Adipose tissue (tissue), 3 donors: ENCODE results near the gene SIGLEC12. TPM values are rescaled to one million over a fixed set of nuclear protein-coding genes. Genes with fewer than 3 reads are reported as not detected.

ENCODE experiments used
- H3K27ac ChIP-seq: one replicate; pipeline ENCODE4 v1.5.1; 2013; ENCODE audit warnings: low read depth, low read length
- WGBS, 3 donors: extraction: QIAGEN DNeasy Blood & Tissue Kit; methylation state at CpG; one replicate each; pipeline ENCODE4 v1.1.7; 2013; 5-methylcytosine and 5-hydroxymethylcytosine counted together
- polyA plus RNA-seq, 3 donors: library from polyadenylated mRNA; stranded (reverse); fragments of 200-250 nt; gene quantifications; one replicate each; pipeline ENCODE4 v1.2.3, GENCODE V29; 2013
- donor health status: healthy with polysubstance abuse.
- donor health status: Bipolar disorder and iron deficiency.
- donor health status: healthy.

The SIGLEC12 gene
- polyA plus RNA-seq, 3 donors, result 0.08 to 0.56 TPM; not detected in 1

GRCh38 chr19:51493776-51494175 lies 7.8 kb downstream of the SIGLEC12 start:
- H3K27ac ChIP-seq, result no peak overlapping the region
- WGBS, 3 donors, result 12 to 25% (median 13%) methylated on average over 2 of the region's 2 CpGs

- H3K27ac ChIP-seq, result no peak overlapping the region
- 71 to 82% (median 76%) methylated on average over 7 of the region's 7 CpGs for WGBS, 3 donors
Observed at GRCh38 chr19:51491586-51491985, 10.0 kb downstream of the SIGLEC12 start.

GRCh38 chr19:51490676-51491075 lies 10.9 kb downstream of the SIGLEC12 start:
- no peak overlapping the region for H3K27ac ChIP-seq
- WGBS, 3 donors, result 34 to 51% (median 47%) methylated on average over 14 of the region's 14 CpGs

DNA sequence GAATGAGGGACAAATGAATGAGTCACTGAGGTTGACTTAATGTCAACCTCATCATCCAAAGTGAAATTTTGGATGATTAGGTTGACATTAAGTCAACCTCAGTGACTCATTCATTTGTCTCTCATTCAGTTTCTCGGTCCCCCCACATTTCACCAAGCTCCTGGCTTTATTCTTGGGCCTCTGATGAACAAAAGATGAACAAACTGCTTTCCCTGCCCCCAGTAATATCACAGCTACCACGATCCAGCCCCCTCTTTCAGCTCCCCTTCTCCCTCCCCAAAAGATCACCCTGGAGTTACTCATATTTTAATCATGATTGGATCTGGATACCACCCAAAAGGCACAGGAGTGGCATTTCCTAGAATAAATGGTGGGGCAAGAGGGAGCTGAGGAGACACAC lies 12.5 kb downstream of the SIGLEC12 start:
- 41 to 57% (median 44%) methylated on average over 2 of the region's 2 CpGs for WGBS, 3 donors
- H3K27ac ChIP-seq, result no peak overlapping the region

DNA sequence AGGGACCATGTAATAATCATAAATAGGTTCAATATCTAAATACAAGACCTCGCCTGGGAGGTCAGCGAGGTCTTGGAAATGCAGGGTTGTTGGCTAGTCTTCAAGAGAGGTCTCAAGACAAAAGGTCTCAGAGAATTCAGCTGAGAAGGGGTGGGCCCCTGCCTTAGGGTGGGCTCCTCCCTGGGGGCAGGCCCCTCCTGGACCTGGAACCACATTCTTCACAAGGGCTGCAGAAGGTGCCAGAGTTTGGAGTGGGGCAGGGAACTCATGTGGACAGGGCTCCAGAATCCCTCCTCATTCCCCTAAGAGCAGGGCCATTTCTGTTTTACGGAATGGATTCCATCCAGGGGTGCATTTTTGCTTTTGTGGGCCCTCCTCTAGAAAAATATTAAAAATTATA lies 13.1 kb downstream of the SIGLEC12 start:
- H3K27ac ChIP-seq, result no peak overlapping the region
- WGBS, 3 donors, result 59 to 85% (median 75%) methylated on average over 3 of the region's 3 CpGs

- no peak overlapping the region for H3K27ac ChIP-seq
- 68 to 89% (median 81%) methylated on average over 5 of the region's 5 CpGs for WGBS, 3 donors
Observed at GRCh38 chr19:51485960-51486660, 15.5 kb downstream of the SIGLEC12 start.

DNA sequence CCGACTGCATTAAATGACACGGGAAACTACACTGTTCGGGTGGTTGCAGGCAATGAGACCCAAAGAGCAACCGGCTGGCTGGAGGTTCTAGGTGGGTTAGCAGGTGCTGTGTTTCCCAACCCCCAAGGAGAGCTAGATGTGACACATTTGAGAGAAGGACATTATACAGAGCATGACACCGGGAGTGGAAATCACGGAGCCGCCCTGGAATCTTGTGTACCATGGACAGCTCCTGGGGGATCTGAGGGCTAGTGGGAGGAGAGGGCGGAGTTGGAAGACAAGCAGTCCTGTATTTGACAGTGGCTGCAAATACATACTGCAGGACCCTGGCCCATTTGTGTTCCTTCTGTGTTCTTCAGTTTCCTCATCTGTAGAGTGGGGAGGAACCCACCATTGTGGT lies 21.0 kb downstream of the SIGLEC12 start:
- 31 to 36% (median 34%) methylated on average over 8 of the region's 8 CpGs for WGBS, 3 donors
- no peak overlapping the region for H3K27ac ChIP-seq

- 69 to 85% (median 83%) methylated on average over 12 of the region's 12 CpGs for WGBS, 3 donors
Observed at GRCh38 chr19:51479531-51480331, 21.9 kb downstream of the SIGLEC12 start.

GRCh38 chr19:51478381-51479234 lies 23.0 kb downstream of the SIGLEC12 start, which contains the start of gene CEACAM18:
Gene CEACAM18 (plus strand): TSS chr19:51478539.
- H3K27ac ChIP-seq, result no peak within 1 kb of the TSS
- 51 to 69% (median 67%) methylated on average over 14 to 17 of the region's 17 CpGs for WGBS, 3 donors

More at GRCh38 chr19:51479531-51480331, 21.9 kb downstream of the SIGLEC12 start:
- H3K27ac ChIP-seq, result no peak overlapping the region

GRCh38 chr19:51477344-51477743 lies 24.3 kb downstream of the SIGLEC12 start:
- H3K27ac ChIP-seq, result no peak overlapping the region
- 48 to 54% (median 51%) methylated on average over 5 of the region's 5 CpGs for WGBS, 3 donors

DNA sequence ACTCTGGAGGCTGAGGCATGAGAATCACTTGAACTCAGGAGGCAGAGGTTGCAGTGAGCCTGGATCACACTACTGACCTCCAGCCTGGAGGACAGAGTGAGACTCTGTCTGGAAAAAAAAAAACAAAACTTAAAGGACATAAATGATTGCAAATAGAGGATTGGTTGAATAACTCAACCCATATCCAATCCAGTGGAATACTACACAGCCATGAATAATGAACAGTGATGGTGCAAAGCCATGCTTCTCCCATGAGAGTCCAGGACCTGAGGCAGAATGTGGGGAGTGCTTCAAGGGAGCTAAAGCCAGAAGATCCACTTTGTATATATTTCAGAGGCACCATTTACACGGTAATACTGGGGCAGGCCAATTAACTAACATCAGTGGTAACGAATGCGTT lies 25.4 kb downstream of the SIGLEC12 start:
- H3K27ac ChIP-seq, result no peak overlapping the region
- WGBS, 3 donors, result 66 to 96% (median 91%) methylated on average over 3 of the region's 3 CpGs

- WGBS, 3 donors, result 29 to 37% (median 34%) methylated on average over 7 of the region's 7 CpGs
- H3K27ac ChIP-seq, result no peak overlapping the region
Observed at GRCh38 chr19:51473009-51473707, 28.4 kb downstream of the SIGLEC12 start.

DNA sequence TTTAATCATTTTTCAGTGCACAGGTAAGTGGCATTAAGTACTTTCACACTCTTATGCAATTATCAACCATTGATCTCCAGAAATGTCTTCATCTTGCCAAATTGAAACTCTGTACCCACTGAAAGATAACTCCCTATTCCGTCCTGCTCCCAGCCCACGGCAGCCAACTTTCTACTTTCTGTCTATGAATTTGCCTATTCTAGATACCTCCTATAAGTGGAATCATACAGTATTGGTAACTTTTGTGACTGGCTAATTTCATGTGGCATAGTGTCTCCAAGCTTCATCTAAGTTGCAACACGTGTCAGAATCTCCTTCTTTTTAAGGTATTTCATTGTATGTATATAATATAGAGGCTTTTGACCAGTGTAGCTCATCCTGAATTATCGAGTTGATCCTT lies 29.0 kb downstream of the SIGLEC12 start:
- WGBS, 3 donors, result 11 to 28% (median 18%) methylated on average over 4 of the region's 4 CpGs

DNA sequence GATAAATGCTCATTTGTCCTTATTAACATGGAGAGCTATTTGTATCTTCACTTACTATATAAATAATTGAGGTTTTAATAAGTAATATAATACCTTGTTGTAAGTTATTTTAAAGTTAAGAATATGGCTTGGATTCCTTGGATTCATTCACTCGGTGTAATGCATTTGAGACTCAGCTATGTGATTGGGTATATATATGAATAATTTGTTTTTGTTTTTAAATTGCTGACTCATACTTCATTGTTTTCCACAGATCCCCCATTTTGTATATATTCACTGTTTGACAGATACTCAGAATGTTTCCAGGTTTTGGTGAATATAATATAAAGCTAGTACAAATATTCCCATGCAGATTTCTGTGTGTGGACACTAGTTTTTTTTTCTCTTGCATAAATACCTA lies 30.1 kb downstream of the SIGLEC12 start:
- 61 to 73% (median 67%) methylated on average over 1 of the region's 1 CpG for WGBS, 3 donors
- H3K27ac ChIP-seq, result no peak overlapping the region

More for the DNA sequence above, 29.0 kb downstream of the SIGLEC12 start:
- H3K27ac ChIP-seq, result no peak overlapping the region

DNA sequence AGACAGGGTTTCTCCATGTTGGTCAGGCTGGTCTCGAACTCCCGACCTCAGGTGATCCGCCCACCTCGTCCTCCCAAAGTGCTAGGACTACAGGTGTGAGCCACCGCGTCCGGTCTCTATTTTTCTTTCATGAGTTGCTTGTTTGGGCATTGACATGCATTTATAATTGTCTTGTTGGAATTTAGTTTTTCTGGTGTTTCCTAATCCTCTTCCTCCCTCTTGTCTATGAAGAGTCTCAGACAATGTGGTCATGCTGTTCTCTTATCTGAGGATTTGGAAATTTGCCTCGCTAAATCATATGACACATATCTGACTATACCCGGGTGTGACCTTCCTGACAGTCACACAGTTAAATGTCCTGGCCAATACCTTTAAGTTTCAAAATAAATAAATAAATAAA lies 30.6 kb downstream of the SIGLEC12 start:
- 71 to 77% (median 72%) methylated on average over 8 to 9 of the region's 9 CpGs for WGBS, 3 donors
- no peak overlapping the region for H3K27ac ChIP-seq

DNA sequence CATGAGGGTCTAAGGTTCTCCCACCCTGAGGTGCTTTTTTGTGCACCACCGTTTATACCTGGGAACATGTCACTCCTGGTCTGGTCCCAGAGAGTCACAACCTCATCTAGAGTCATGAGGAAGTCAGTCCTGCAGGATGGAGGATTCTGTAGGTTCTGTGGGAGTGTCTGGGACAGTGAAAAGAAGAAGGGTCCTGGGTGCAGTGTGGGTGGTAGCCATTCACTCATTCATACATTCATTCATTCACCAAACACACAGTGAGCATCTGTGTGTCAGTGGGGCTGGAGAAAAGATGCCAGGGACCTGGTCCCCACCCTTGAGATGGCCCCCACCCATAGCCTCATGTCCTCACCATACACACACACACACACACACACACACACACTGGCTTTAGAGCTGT lies 32.0 kb downstream of the SIGLEC12 start:
- WGBS, 3 donors, result 54 to 79% (median 55%) methylated on average over 1 of the region's 1 CpG

DNA sequence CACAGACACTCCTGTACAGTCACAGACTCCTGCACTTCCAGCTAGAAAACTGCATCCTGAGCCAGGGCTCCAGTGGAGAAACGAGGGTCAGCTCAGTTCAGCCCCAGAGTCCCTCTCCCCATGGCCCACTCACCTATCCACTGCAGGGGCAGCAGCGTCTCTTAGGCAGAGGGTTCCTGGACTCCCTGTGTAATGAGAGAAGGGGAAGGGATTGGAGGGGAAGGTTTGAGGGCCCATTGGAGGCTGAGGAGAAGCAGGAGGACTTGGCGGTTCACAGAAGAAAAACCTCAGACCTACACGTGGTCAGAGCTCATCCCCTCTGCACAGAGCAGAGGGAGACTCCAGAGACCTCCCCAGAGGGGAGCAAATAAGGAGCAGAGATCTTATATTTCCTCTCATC lies 32.4 kb downstream of the SIGLEC12 start:
- no peak overlapping the region for H3K27ac ChIP-seq
- WGBS, 3 donors, result 35 to 45% (median 40%) methylated on average over 4 of the region's 4 CpGs

More for the DNA sequence above, 32.0 kb downstream of the SIGLEC12 start:
- no peak overlapping the region for H3K27ac ChIP-seq

DNA sequence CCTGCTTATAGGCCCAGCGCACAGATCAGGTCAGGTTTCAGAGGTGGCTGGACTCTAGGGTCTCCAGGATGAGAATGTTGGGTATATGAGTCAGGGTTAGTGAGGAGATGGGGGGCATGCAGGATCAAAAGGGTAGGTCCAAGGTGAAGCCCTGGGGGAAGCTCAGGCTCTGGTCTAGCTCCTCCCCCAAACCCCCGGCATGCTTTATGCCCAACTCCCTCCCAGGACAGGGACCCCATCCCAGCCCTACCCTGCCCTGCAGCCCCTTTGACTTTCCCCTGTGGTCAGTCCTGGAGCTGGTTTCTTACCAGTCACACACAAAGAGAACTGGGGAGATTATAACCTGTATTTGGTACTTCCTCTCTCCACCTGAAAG lies 33.1 kb downstream of the SIGLEC12 start:
- 60 to 77% (median 67%) methylated on average over 2 of the region's 2 CpGs for WGBS, 3 donors
- H3K27ac ChIP-seq, result no peak overlapping the region
